Mesenchymal stem cell (in vitro differentiated cells and primary cell): ENCODE measurements around the gene CSN2.
A peak's percentile ranks its signal among the peaks of the same experiment; 100 is the strongest.

Source experiments
- DNase-seq: peaks from one replicate; pipeline ENCODE4 v3.0.0-alpha.2; 2013
- H2AFZ ChIP-seq: one replicate; pipeline ENCODE4 v1.6.1; 2013; ENCODE audit warnings: low read depth, mild to moderate bottlenecking, control low read depth, inconsistent platforms, low read length, moderate library complexity
- H2AK5ac ChIP-seq: 2 replicates; pipeline ENCODE4 v1.6.1; 2013; ENCODE audit warnings: low read length, moderate library complexity, mild to moderate bottlenecking, inconsistent platforms; ENCODE audit not compliant: severe bottlenecking
- H2BK120ac ChIP-seq: one replicate; pipeline ENCODE4 v1.6.1; 2013; ENCODE audit warnings: low read depth, mild to moderate bottlenecking, inconsistent platforms, low read length, moderate library complexity
- H2BK12ac ChIP-seq, 2 experiments: one replicate each; pipeline ENCODE4 v1.6.1; 2013; ENCODE audit warnings: inconsistent platforms in 2 of 2, low read length in 2 of 2, mild to moderate bottlenecking in 2 of 2, moderate library complexity in 2 of 2, control low read depth in 1 of 2
- H2BK15ac ChIP-seq: one replicate; pipeline ENCODE4 v1.6.1; 2013; ENCODE audit warnings: mild to moderate bottlenecking, low read depth, inconsistent platforms; ENCODE audit not compliant: poor library complexity, severe bottlenecking
- H2BK5ac ChIP-seq: 2 replicates; pipeline ENCODE4 v1.6.1; 2013; ENCODE audit warnings: low read depth, mild to moderate bottlenecking, low read length, control low read depth, inconsistent platforms; ENCODE audit not compliant: poor library complexity, severe bottlenecking
- H3K14ac ChIP-seq, 2 experiments: one replicate each; pipeline ENCODE4 v1.6.1; 2013; ENCODE audit warnings: inconsistent platforms in 2 of 2, low read length in 2 of 2, control low read depth in 1 of 2, mild to moderate bottlenecking in 1 of 2, moderate library complexity in 1 of 2
- H3K18ac ChIP-seq, 2 experiments: one replicate each; pipeline ENCODE4 v1.6.1; 2013; ENCODE audit warnings: inconsistent platforms in 2 of 2, low read length in 2 of 2, control low read depth in 1 of 2, low read depth in 1 of 2, mild to moderate bottlenecking in 1 of 2
- H3K23ac ChIP-seq, 2 experiments: one replicate each; pipeline ENCODE4 v1.6.1; 2013; ENCODE audit warnings: inconsistent platforms in 2 of 2, low read length in 2 of 2, mild to moderate bottlenecking in 2 of 2, moderate library complexity in 2 of 2, control low read depth in 1 of 2
- H3K27ac ChIP-seq: 2 replicates; pipeline ENCODE4 v1.5.1; 2013; ENCODE audit warnings: mild to moderate bottlenecking, moderate library complexity, low read length, control low read depth, inconsistent platforms; ENCODE audit not compliant: poor library complexity, severe bottlenecking
- H3K27me3 ChIP-seq, 2 experiments: 2 replicates each; pipeline versions ENCODE4 v1.6.1 to v1.7.0; 2013; ENCODE audit warnings: low read length in 2 of 2, mild to moderate bottlenecking in 2 of 2, moderate library complexity in 2 of 2, control low read depth in 1 of 2, inconsistent platforms in 1 of 2; ENCODE audit not compliant: control insufficient read depth in 1 of 2, insufficient read depth in 1 of 2
- H3K36me3 ChIP-seq, 2 experiments: 2 replicates each; pipeline versions ENCODE4 v1.6.1 to v1.7.0; 2013; ENCODE audit warnings: low read length in 2 of 2, control low read depth in 1 of 2, inconsistent platforms in 1 of 2, low read depth in 1 of 2, mild to moderate bottlenecking in 1 of 2; ENCODE audit not compliant: insufficient read depth in 2 of 2, control insufficient read depth in 1 of 2
- H3K4ac ChIP-seq, 2 experiments: one replicate each; pipeline ENCODE4 v1.6.1; 2013; ENCODE audit warnings: inconsistent platforms in 2 of 2, low read length in 2 of 2, mild to moderate bottlenecking in 2 of 2, moderate library complexity in 2 of 2, control low read depth in 1 of 2, low read depth in 1 of 2
- H3K4me1 ChIP-seq: 2 replicates; pipeline ENCODE4 v1.6.1; 2013; ENCODE audit warnings: low read depth, low read length, control low read depth; ENCODE audit not compliant: control insufficient read depth, insufficient read depth
- H3K4me2 ChIP-seq: 2 replicates; pipeline ENCODE4 v1.6.1; 2013; ENCODE audit warnings: low read length, mild to moderate bottlenecking, inconsistent platforms; ENCODE audit not compliant: poor library complexity, severe bottlenecking
- H3K4me3 ChIP-seq, 2 experiments: 2 replicates each; pipeline versions ENCODE4 v1.5.1 to v1.7.0; 2013; ENCODE audit warnings: low read length in 2 of 2, mild to moderate bottlenecking in 2 of 2, control low read depth in 1 of 2, low read depth in 1 of 2; ENCODE audit not compliant: insufficient read depth in 1 of 2
- H3K79me1 ChIP-seq: replicated peaks from 2 replicates; pipeline ENCODE4 v1.6.1; 2013; ENCODE audit warnings: mild to moderate bottlenecking, control low read depth, low read length, inconsistent platforms; ENCODE audit not compliant: poor library complexity, severe bottlenecking
- H3K9ac ChIP-seq: 2 replicates; pipeline ENCODE4 v1.7.0; 2013; ENCODE audit warnings: mild to moderate bottlenecking, low read length, moderate library complexity
- H3K9me3 ChIP-seq: 2 replicates; pipeline ENCODE4 v1.7.0; 2013; ENCODE audit warnings: mild to moderate bottlenecking, low read length; ENCODE audit not compliant: control insufficient read depth
- H4K8ac ChIP-seq: one replicate; pipeline ENCODE4 v1.6.1; 2013; ENCODE audit warnings: inconsistent platforms, mild to moderate bottlenecking, low read length, moderate library complexity
- H4K91ac ChIP-seq: one replicate; pipeline ENCODE4 v1.6.1; 2013; ENCODE audit warnings: mild to moderate bottlenecking, low read length, inconsistent platforms
- WGBS: methylation state at CpG from one replicate; pipeline ENCODE4 v1.1.7; 2013; ENCODE audit warnings: mixed read lengths; 5-methylcytosine and 5-hydroxymethylcytosine counted together

The CSN2 gene

DNA sequence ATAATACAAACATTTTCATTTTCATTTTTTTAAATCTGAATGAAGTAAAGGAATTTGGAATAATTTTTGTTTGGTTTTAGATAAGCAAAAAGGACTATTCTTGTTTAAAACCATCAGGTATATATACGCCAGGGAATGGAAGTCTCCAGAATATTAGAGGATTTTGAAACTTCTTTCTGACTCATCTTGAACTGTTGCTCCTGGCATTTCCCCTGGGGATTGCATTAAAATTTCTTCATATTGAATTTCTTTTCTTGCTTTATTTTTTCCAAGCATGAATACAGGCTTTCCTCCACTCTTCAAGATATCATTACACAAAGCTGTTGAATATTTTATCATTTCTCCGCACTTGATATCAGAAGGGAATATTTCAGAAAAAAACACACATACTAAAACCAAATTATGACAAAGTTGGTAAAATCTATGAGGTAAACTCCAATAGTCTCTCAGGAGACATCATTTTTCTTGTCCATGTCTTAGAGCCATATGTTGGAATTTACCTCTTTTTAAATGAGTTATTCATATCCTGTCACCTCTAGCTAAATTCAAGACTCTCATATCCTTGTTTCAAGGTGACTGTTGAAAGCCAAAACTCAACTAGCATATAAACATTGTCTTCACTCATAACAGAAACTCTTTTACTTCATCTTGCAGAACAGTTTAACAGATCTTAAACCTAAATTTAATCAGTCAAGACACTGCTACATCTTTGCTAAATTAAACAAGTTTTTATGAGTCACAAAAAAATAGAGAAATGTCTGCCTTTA is 55.3 kb downstream of the CSN2 start:
- Histone ChIP-seq H4K8ac (no peak overlapping the region), H3K4me1 (no peaks in the 10 kb centered on the region), H3K27ac (no peak overlapping the region), H3K4me2 (no peak overlapping the region), H3K9ac (no peak overlapping the region), H3K27me3 (no peaks in the 10 kb centered on the region), H2BK5ac (no peak overlapping the region), H2BK15ac (no peak overlapping the region), H3K9me3 (no peaks in the 10 kb centered on the region), H3K23ac (no peak overlapping the region), H3K79me1 (no peaks in the 10 kb centered on the region), H3K14ac (no peak overlapping the region), H2AFZ (no peak overlapping the region), H4K91ac (no peak overlapping the region), H3K4me3 (no peak overlapping the region), H2BK120ac (no peak overlapping the region), H2BK12ac (no peak overlapping the region), H3K18ac (no peak overlapping the region), H3K4ac (no peak overlapping the region), H2AK5ac (no peak overlapping the region), H3K36me3 (no peaks in the 10 kb centered on the region)
- WGBS = 100% methylated on average over 1 of the region's 2 CpGs
- peak; percentile 23 for DNase-seq

DNA sequence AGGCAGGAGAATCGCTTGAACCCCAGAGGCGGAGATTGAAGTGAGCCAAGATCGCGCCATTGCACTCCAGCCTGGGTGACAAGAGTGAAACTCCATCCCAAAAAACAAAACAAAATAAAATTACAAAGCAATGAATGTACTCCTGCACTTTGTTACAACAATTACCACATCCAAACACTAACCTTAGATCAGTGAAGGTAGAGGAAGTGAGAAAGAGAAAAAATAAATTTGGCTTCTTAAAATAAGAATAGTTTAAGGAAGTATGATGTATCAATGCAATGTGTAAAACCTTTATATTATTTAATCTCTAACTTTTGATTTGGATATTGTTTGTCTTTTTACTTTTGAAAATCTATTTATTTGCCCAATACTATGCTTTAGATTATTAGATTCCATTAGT is 56.3 kb downstream of the CSN2 start:
- no peak overlapping the region for H3K9ac ChIP-seq
- H3K14ac ChIP-seq = no peak overlapping the region
- H3K4me1 ChIP-seq = no peaks in the 10 kb centered on the region
- H3K4me2 ChIP-seq = no peak overlapping the region
- no peak overlapping the region for H3K4ac ChIP-seq
- H3K27me3 ChIP-seq = no peaks in the 10 kb centered on the region
- H4K8ac ChIP-seq = no peak overlapping the region
- no peak overlapping the region for H3K18ac ChIP-seq
- H2BK12ac ChIP-seq = no peak overlapping the region
- no peaks in the 10 kb centered on the region for H3K9me3 ChIP-seq
- no peak overlapping the region for H2AK5ac ChIP-seq
- no peaks in the 10 kb centered on the region for H3K36me3 ChIP-seq
- no peak overlapping the region for H2AFZ ChIP-seq
- no peak overlapping the region for H4K91ac ChIP-seq
- H2BK15ac ChIP-seq = no peak overlapping the region
- H3K27ac ChIP-seq = no peak overlapping the region
- no peak overlapping the region for H2BK120ac ChIP-seq
- no peaks in the 10 kb centered on the region for H3K79me1 ChIP-seq
- no peak overlapping the region for H3K23ac ChIP-seq
- H3K4me3 ChIP-seq = no peak overlapping the region
- 99% methylated on average over 4 of the region's 4 CpGs for WGBS
- DNase-seq = no peak
- no peak overlapping the region for H2BK5ac ChIP-seq

DNA sequence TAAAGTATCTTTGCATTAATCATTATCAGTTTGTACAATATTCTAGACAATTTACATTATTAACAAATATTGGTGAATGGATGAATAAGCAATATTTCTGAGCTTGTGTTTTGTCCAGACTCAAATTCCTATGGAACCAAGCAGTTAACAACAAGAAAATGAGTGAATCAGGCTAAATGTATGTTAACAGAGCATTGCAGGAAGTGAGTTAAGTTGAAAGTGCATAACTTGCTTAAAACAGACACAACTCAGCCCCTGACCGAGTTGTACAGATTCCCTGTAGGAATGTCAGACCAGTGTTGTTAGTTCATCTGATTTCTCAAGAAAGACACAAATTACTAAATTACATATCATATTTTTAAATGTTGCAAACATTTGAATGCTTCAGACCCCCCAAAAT is 58.4 kb downstream of the CSN2 start:
- H3K9me3 ChIP-seq = no peaks in the 10 kb centered on the region
- H3K9ac ChIP-seq = no peak overlapping the region
- H2AFZ ChIP-seq = no peak overlapping the region
- H2BK120ac ChIP-seq = no peak overlapping the region
- no peak overlapping the region for H3K23ac ChIP-seq
- no peak overlapping the region for H2BK12ac ChIP-seq
- no peak overlapping the region for H2BK15ac ChIP-seq
- no peak overlapping the region for H3K18ac ChIP-seq
- H3K79me1 ChIP-seq = no peaks in the 10 kb centered on the region
- no peak overlapping the region for H3K4me2 ChIP-seq
- H3K4me3 ChIP-seq = no peak overlapping the region
- no peak overlapping the region for H3K27ac ChIP-seq
- no peak overlapping the region for H2AK5ac ChIP-seq
- H3K4ac ChIP-seq = no peak overlapping the region
- H4K8ac ChIP-seq = no peak overlapping the region
- H3K27me3 ChIP-seq = no peaks in the 10 kb centered on the region
- no peaks in the 10 kb centered on the region for H3K4me1 ChIP-seq
- no CpG with 5 or more reads among the region's 1 CpG for WGBS
- no peak overlapping the region for H4K91ac ChIP-seq
- no peak overlapping the region for H3K14ac ChIP-seq
- H2BK5ac ChIP-seq = no peak overlapping the region
- no peaks in the 10 kb centered on the region for H3K36me3 ChIP-seq
- peak; percentile 35 for DNase-seq
